Kidney tubule cell (primary cell): ENCODE results near the gene TBC1D5.
A peak's percentile ranks its signal among the peaks of the same experiment; 100 is the strongest.

ENCODE experiments used
- DNase-seq: peaks from one replicate; pipeline ENCODE4 v3.0.0-alpha.2; 2018; ENCODE audit warnings: low spot score

The TBC1D5 gene

GRCh38 chr3:17479681-17480405, 262.6 kb downstream of the TBC1D5 start:
- DNase-seq = no peak

GRCh38 chr3:17478673-17479072, 263.8 kb downstream of the TBC1D5 start:
- peak; percentile 89 for DNase-seq

GRCh38 chr3:17473761-17474160, 268.7 kb downstream of the TBC1D5 start:
- DNase-seq = no peak

- DNase-seq = no peak
These were observed 272.5 kb downstream of the TBC1D5 start for GRCh38 chr3:17469954-17470353.

- DNase-seq = no peak
These were observed 272.9 kb downstream of the TBC1D5 start for GRCh38 chr3:17469520-17469919.

GRCh38 chr3:17466028-17466427, 276.4 kb downstream of the TBC1D5 start:
- DNase-seq = no peak

- DNase-seq = peak; percentile 54
These were observed 282.9 kb downstream of the TBC1D5 start for GRCh38 chr3:17459470-17459993.

GRCh38 chr3:17456650-17457049, 285.8 kb downstream of the TBC1D5 start:
- DNase-seq = no peak

- no peak for DNase-seq
These were observed 286.4 kb downstream of the TBC1D5 start for GRCh38 chr3:17456046-17456445.

GRCh38 chr3:17444865-17445264, 297.6 kb downstream of the TBC1D5 start:
- no peak for DNase-seq

- DNase-seq = no peak
These were observed 299.3 kb downstream of the TBC1D5 start for GRCh38 chr3:17443142-17443541.

- DNase-seq = peak; percentile 36
These were observed 299.9 kb downstream of the TBC1D5 start for GRCh38 chr3:17442332-17443049.

GRCh38 chr3:17433876-17434275, 308.6 kb downstream of the TBC1D5 start:
- no peak for DNase-seq

- DNase-seq = no peak
These were observed 310.2 kb downstream of the TBC1D5 start for GRCh38 chr3:17432236-17432635.

- DNase-seq = no peak
These were observed 310.9 kb downstream of the TBC1D5 start for GRCh38 chr3:17431484-17432045.

- DNase-seq = peak; percentile 54
These were observed 311.4 kb downstream of the TBC1D5 start for GRCh38 chr3:17431004-17431403.

GRCh38 chr3:17430582-17430981, 311.8 kb downstream of the TBC1D5 start:
- no peak for DNase-seq

GRCh38 chr3:17423786-17424536, 318.5 kb downstream of the TBC1D5 start:
- no peak for DNase-seq

GRCh38 chr3:17422636-17423035, 319.8 kb downstream of the TBC1D5 start:
- DNase-seq = no peak

- no peak for DNase-seq
These were observed 321.8 kb downstream of the TBC1D5 start for GRCh38 chr3:17420668-17421067.

- DNase-seq = peak; percentile 66
These were observed 329.4 kb downstream of the TBC1D5 start for GRCh38 chr3:17412950-17413530.
